K562 (cell line): ENCODE data around the gene UNC119B. TPM values are rescaled to one million over a fixed set of nuclear protein-coding genes. Genes with fewer than 3 reads are reported as not detected.
A peak's percentile ranks its signal among the peaks of the same experiment; 100 is the strongest.

Source experiments
- FUS ChIP-seq: fragments of 200-400 bp; formaldehyde crosslinking; optimal IDR thresholded peaks from 2 replicates; pipeline ENCODE3; 2017; ENCODE audit warnings: low read depth, low read length
- GABPB2 ChIP-seq: fragments of 250-450 bp; sonication (Bioruptor Pico); conservative IDR thresholded peaks from 2 replicates; pipeline ENCODE4 v1.5.1; 2021; ENCODE audit warnings: mild to moderate bottlenecking
- HCFC1 ChIP-seq: IDR thresholded peaks from 2 replicates; pipeline ENCODE4 v1.6.1; 2012; ENCODE audit warnings: low read depth, low read length, improper control_type of control experiment
- KAT7 ChIP-seq: sonication (generic); formaldehyde crosslinking; IDR thresholded peaks from 2 replicates; pipeline ENCODE4 v1.8.0; 2022; ENCODE audit warnings: missing genetic modification reagents, mild to moderate bottlenecking, borderline replicate concordance
- KLF6 ChIP-seq: fragments of 250-450 bp; sonication (Bioruptor Pico); IDR thresholded peaks from 2 replicates; pipeline ENCODE4 v1.4.0; 2020; ENCODE audit warnings: mild to moderate bottlenecking, moderate library complexity, borderline replicate concordance
- LARP7 ChIP-seq: fragments of 450-650 bp; IDR thresholded peaks from 2 replicates; pipeline ENCODE4 v1.6.1; 2016
- RBBP5 ChIP-seq: fragments of 200-600 bp; sonication (generic); IDR thresholded peaks from 2 replicates; pipeline ENCODE4 v1.6.1; 2012; ENCODE audit warnings: borderline replicate concordance, mild to moderate bottlenecking, low read length, control low read depth, inconsistent platforms; ENCODE audit not compliant: insufficient read depth, poor library complexity, severe bottlenecking
- RCOR1 ChIP-seq, 2 experiments: IDR thresholded peaks; 2 replicates each; pipeline ENCODE4 v1.6.1; 2012; ENCODE audit warnings: low read depth in 2 of 2, low read length in 2 of 2, borderline replicate concordance in 1 of 2, improper control_type of control experiment in 1 of 2
- RUNX1 ChIP-seq: sonication (generic); IDR thresholded peaks from 2 replicates; pipeline ENCODE4 v1.6.1; 2016; ENCODE audit warnings: antibody characterized with exemption, low read depth
- SAP30 ChIP-seq: fragments of 200-600 bp; sonication (generic); IDR thresholded peaks from 2 replicates; pipeline ENCODE4 v1.6.1; 2012; ENCODE audit warnings: borderline replicate concordance, low read depth, mild to moderate bottlenecking, moderate library complexity, low read length, control low read depth, inconsistent platforms; ENCODE audit not compliant: insufficient read depth, poor library complexity, severe bottlenecking
- SRF ChIP-seq, 2 experiments: fragments of 250-450, 450-650 bp in 1 of 2; sonication (Bioruptor Pico) in 1 of 2; sonication (generic) in 1 of 2; formaldehyde crosslinking; IDR thresholded peaks; 2 replicates each; pipeline versions ENCODE4 v1.5.0 to v1.5.1; 2020 to 2022; ENCODE audit warnings: mild to moderate bottlenecking in 1 of 2, missing genetic modification reagents in 1 of 2
- SRSF3 ChIP-seq: fragments of 200-400 bp; formaldehyde crosslinking; IDR thresholded peaks from 2 replicates; pipeline ENCODE4 v1.6.1; 2016; ENCODE audit warnings: mild to moderate bottlenecking, low read length, moderate library complexity; ENCODE audit not compliant: insufficient read depth
- ZNF253 ChIP-seq: fragments of 250-450 bp; sonication (Bioruptor Pico); conservative IDR thresholded peaks from 2 replicates; pipeline ENCODE4 v1.6.1; 2021; ENCODE audit warnings: mild to moderate bottlenecking
- ZNF395 ChIP-seq: fragments of 200-800 bp; sonication (Bioruptor generic); IDR thresholded peaks from 2 replicates; pipeline ENCODE4 v1.6.1; 2017; ENCODE audit warnings: missing genetic modification characterization, missing compliant biosample characterization
- ZNF584 ChIP-seq: fragments of 200-800 bp; sonication (Bioruptor generic); IDR thresholded peaks from 2 replicates; pipeline ENCODE4 v1.6.1; 2016; ENCODE audit warnings: low read depth, mild to moderate bottlenecking, missing genetic modification characterization, missing compliant biosample characterization
- ZNF639 ChIP-seq, 2 experiments: fragments of 200-800 bp in 1 of 2; sonication (Bioruptor generic) in 1 of 2; sonication (generic) in 1 of 2; formaldehyde crosslinking in 1 of 2; IDR thresholded peaks in 1 of 2; conservative IDR thresholded peaks in 1 of 2; 2 replicates each; pipeline versions ENCODE4 v1.5.0 to v1.6.1; 2016 to 2020; ENCODE audit warnings: missing compliant biosample characterization in 1 of 2, missing genetic modification characterization in 1 of 2, missing genetic modification reagents in 1 of 2
- ZNF75A ChIP-seq: fragments of 450-650 bp; formaldehyde crosslinking; IDR thresholded peaks from 2 replicates; pipeline ENCODE4 v1.4.0; 2020; ENCODE audit warnings: mild to moderate bottlenecking
- polyA plus RNA-seq, 8 experiments: library from polyadenylated mRNA; depleted of rRNA in 4 of 8; stranded (reverse) in 5 of 8; unstranded in 3 of 8; fragments of >200 nt; fragmentation: Nextera tagmentation in 2 of 8; fragmentation: Illumina TruSeq in 1 of 8; extraction: Ambion mirVana in 2 of 8; extraction: Trizol in 1 of 8; gene quantifications; 2 replicates each; pipeline versions ENCODE4 v1.2.1 to v1.2.3, GENCODE V29; 2011 to 2014; ENCODE audit warnings: inconsistent platforms in 1 of 8, missing spikeins in 1 of 8
- total RNA-seq, 7 experiments: library from RNA; depleted of rRNA in 6 of 7; stranded (reverse); fragments of >200 nt in 6 of 7; fragmentation: Illumina TruSeq in 2 of 7; extraction: Trizol in 2 of 7; gene quantifications; 2 replicates each; pipeline versions ENCODE4 v1.2.1 to v1.2.3, GENCODE V29; 2011 to 2021; ENCODE audit warnings: low replicate concordance in 1 of 7
- TF ChIP-seq, protein P1 (sequence below): conservative IDR thresholded peaks from 2 replicates; pipeline ENCODE4 v1.6.1; 2011; ENCODE audit warnings: low read depth, mild to moderate bottlenecking, low read length; ENCODE audit not compliant: control insufficient read depth
- TF ChIP-seq, protein P2 (sequence below): fragments of 250-450 bp; sonication (Bioruptor Pico); IDR thresholded peaks from 2 replicates; pipeline ENCODE4 v1.4.0; 2020; ENCODE audit warnings: mild to moderate bottlenecking, moderate library complexity

Gene UNC119B
- total and polyA plus RNA-seq, 9 of the 15 experiments (the other 6 are each of a cell fraction or from before 2014, with no cell fraction given), result 4.0 to 34.5 (median 15.1) TPM

- TF ChIP-seq, protein P1, sequence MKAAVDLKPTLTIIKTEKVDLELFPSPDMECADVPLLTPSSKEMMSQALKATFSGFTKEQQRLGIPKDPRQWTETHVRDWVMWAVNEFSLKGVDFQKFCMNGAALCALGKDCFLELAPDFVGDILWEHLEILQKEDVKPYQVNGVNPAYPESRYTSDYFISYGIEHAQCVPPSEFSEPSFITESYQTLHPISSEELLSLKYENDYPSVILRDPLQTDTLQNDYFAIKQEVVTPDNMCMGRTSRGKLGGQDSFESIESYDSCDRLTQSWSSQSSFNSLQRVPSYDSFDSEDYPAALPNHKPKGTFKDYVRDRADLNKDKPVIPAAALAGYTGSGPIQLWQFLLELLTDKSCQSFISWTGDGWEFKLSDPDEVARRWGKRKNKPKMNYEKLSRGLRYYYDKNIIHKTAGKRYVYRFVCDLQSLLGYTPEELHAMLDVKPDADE, result no peak
- TF ChIP-seq LARP7 (no peak), ZNF253 (CRISPR knock-in tag) (no peak), SRF (CRISPR knock-in tag; IDR thresholded peaks at IDR 0.05) (no peak), RCOR1 (IDR thresholded peaks at IDR 0.05; ENCODE audit: borderline replicate concordance in 1 of 2, low read depth in 2 of 2, low read length in 2 of 2) (no peak), ZNF395 (0 out of 2 replicates have a peak, but pooled peaks have one; percentile 79), GABPB2 (CRISPR knock-in tag) (no peak), KAT7 (no peak), SRSF3 (no peak), HCFC1 (no peak), KLF6 (CRISPR knock-in tag) (no peak), SAP30 (peak; percentile 17), ZNF75A (no peak), RBBP5 (peak; percentile 14), ZNF639 (CRISPR knock-in tag; conservative IDR thresholded peaks at IDR 0.05 in 1 of 2, IDR thresholded peaks at IDR 0.05 in 1 of 2) (peak in 1 of 2 experiments; percentile 52; a peak in 1 of 4 replicates), FUS (no peak), RUNX1 (no peak), ZNF584 (no peak)
- TF ChIP-seq, protein P2, sequence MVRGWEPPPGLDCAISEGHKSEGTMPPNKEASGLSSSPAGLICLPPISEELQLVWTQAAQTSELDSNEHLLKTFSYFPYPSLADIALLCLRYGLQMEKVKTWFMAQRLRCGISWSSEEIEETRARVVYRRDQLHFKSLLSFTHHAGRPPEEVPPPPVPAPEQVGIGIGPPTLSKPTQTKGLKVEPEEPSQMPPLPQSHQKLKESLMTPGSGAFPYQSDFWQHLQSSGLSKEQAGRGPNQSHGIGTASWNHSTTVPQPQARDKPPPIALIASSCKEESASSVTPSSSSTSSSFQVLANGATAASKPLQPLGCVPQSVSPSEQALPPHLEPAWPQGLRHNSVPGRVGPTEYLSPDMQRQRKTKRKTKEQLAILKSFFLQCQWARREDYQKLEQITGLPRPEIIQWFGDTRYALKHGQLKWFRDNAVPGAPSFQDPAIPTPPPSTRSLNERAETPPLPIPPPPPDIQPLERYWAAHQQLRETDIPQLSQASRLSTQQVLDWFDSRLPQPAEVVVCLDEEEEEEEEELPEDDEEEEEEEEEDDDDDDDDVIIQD (CRISPR knock-in tag), result no peak
Observed at GRCh38 chr12:120687578-120688289, 22.5 kb upstream of the UNC119B start (continued).
